ENCODE measurements around the gene ZNF787.

- no peak for TF ChIP-seq EZH2phosphoT487 (IDR thresholded peaks at IDR 0.05; ENCODE audit: borderline replicate concordance)
- no peak for TF ChIP-seq CTCF (conservative IDR thresholded peaks at IDR 0.05; ENCODE audit: low read length)
These were observed 32.4 kb upstream of the ZNF787 start for GRCh38 chr19:56153507-56153906.

Measured in Loucy (cell line).